HCT116 (cell line): ENCODE data around the gene DPP9. TPM values are rescaled to one million over a fixed set of nuclear protein-coding genes. Genes with fewer than 3 reads are reported as not detected.

Experiments used
- ATAC-seq: fragments of 200-7000 bp; cut with Tn5 transposase; 2 replicates; pipeline ENCODE4 v1.9.1; 2020; ENCODE audit warnings: mild to moderate bottlenecking, moderate library complexity
- BruUV-seq: library from RNA; stranded (reverse); fragments of 400-500 nt; replicated peaks from 2 replicates; lab custom pipeline; 2021; lab: Mats Ljungman, UMichigan
- CTCF ChIA-PET: fragments of 300-600 bp; sonication (Branson Sonifier 250); formaldehyde crosslinking; loops from one replicate; lab custom pipeline; 2021; ENCODE audit warnings: antibody characterized with exemption; lab: Charles Lee
- POLR2A ChIA-PET: fragments of 300-600, 350-600 bp; sonication (Branson Sonifier 250); formaldehyde crosslinking; loops from one replicate; lab custom pipeline; 2021; ENCODE audit warnings: antibody characterized with exemption; lab: Charles Lee
- RAD21 ChIA-PET, 2 experiments: fragments of 300-600 bp; sonication (Branson Sonifier 250); formaldehyde crosslinking; loops; one replicate each; lab custom pipeline; 2023; ENCODE audit warnings: low total read pairs in 2 of 2; ENCODE audit not compliant: uncharacterized antibody in 2 of 2, unreplicated experiment in 2 of 2, low non-redundant PET in 1 of 2; lab: Charles Lee
- DNase-seq: peaks from one replicate; pipeline ENCODE4 v3.0.0-alpha.2; 2010; ENCODE audit warnings: low read depth, low spot score
- H2AFZ ChIP-seq: fragments of 200-600 bp; shearing (Covaris generic), sonication (generic); 2 replicates; pipeline ENCODE4 v1.6.1; 2017; ENCODE audit warnings: low read depth, mixed run types, mixed read lengths, antibody characterized with exemption, low read length; ENCODE audit not compliant: poor library complexity, severe bottlenecking
- H3K27ac ChIP-seq: 2 replicates; pipeline ENCODE4 v1.5.1; 2012; ENCODE audit warnings: low read depth, low read length
- H3K27me3 ChIP-seq: fragments of 200-600 bp; sonication (generic); 2 replicates; pipeline ENCODE4 v1.6.1; 2016; ENCODE audit warnings: mixed run types, low read length, mixed read lengths; ENCODE audit not compliant: insufficient read depth
- H3K36me3 ChIP-seq, 2 experiments: fragments of 200-500 bp in 1 of 2; fragments of 200-600 bp in 1 of 2; sonication (Bioruptor generic) in 1 of 2; sonication (generic) in 1 of 2; 2 replicates each; pipeline versions ENCODE4 v1.5.1 to v1.6.1; 2014 to 2016; ENCODE audit warnings: low read length in 2 of 2, inconsistent platforms in 1 of 2, mixed read lengths in 1 of 2, mixed run types in 1 of 2; ENCODE audit not compliant: insufficient read depth in 2 of 2, control insufficient read depth in 1 of 2
- H3K4me1 ChIP-seq, 2 experiments: fragments of 200-600 bp in 1 of 2; sonication (generic) in 1 of 2; 2 replicates each; pipeline versions ENCODE4 v1.5.1 to v1.6.1; 2012 to 2017; ENCODE audit warnings: low read length in 2 of 2, inconsistent platforms in 1 of 2, mild to moderate bottlenecking in 1 of 2, mixed read lengths in 1 of 2, mixed run types in 1 of 2, moderate library complexity in 1 of 2; ENCODE audit not compliant: insufficient read depth in 2 of 2, control insufficient read depth in 1 of 2
- H3K4me2 ChIP-seq: fragments of 200-600 bp; sonication (generic); 2 replicates; pipeline ENCODE4 v1.6.1; 2017; ENCODE audit warnings: mixed run types, low read length, mixed read lengths
- H3K4me3 ChIP-seq, 2 experiments: fragments of 200-600 bp in 1 of 2; sonication (generic) in 1 of 2; replicated peaks in 1 of 2; 2 replicates each; pipeline ENCODE4 v1.5.1; 2011 to 2016; ENCODE audit warnings: low read length in 2 of 2, control low read depth in 1 of 2, low read depth in 1 of 2, mild to moderate bottlenecking in 1 of 2, mixed read lengths in 1 of 2, mixed run types in 1 of 2
- H3K79me2 ChIP-seq: fragments of 200-600 bp; sonication (generic); 2 replicates; pipeline ENCODE4 v1.6.1; 2017; ENCODE audit warnings: mild to moderate bottlenecking, mixed run types, low read length, moderate library complexity, mixed read lengths; ENCODE audit not compliant: insufficient read depth
- H3K9ac ChIP-seq: fragments of 200-600 bp; sonication (generic); 2 replicates; pipeline ENCODE4 v1.6.1; 2016; ENCODE audit warnings: low read length, mixed read lengths
- H3K9me2 ChIP-seq: fragments of 200-600 bp; sonication (generic), shearing (Covaris generic); 2 replicates; pipeline ENCODE4 v1.6.1; 2017; ENCODE audit warnings: mixed run types, mild to moderate bottlenecking, moderate library complexity; ENCODE audit not compliant: insufficient read depth
- H3K9me3 ChIP-seq, 2 experiments: fragments of 200-500 bp in 1 of 2; fragments of 200-600 bp in 1 of 2; sonication (Bioruptor generic) in 1 of 2; sonication (generic) in 1 of 2; 2 replicates each; pipeline ENCODE4 v1.6.1; 2014 to 2017; ENCODE audit warnings: low read length in 2 of 2, mixed read lengths in 2 of 2, inconsistent platforms in 1 of 2, low read depth in 1 of 2, mild to moderate bottlenecking in 1 of 2, mixed run types in 1 of 2, moderate library complexity in 1 of 2; ENCODE audit not compliant: control insufficient read depth in 1 of 2, insufficient read depth in 1 of 2
- H4K20me1 ChIP-seq: fragments of 200-600 bp; sonication (generic), shearing (Covaris generic); 2 replicates; pipeline ENCODE4 v1.6.1; 2017; ENCODE audit warnings: mixed run types, mild to moderate bottlenecking, moderate library complexity; ENCODE audit not compliant: insufficient read depth
- CBX3 ChIP-seq: IDR thresholded peaks from 2 replicates; pipeline ENCODE4 v1.6.1; 2012; ENCODE audit warnings: low read depth
- CTCF ChIP-seq, 3 experiments: fragments of 200-600 bp in 1 of 3; sonication (generic) in 1 of 3; IDR thresholded peaks in 2 of 3; conservative IDR thresholded peaks in 1 of 3; 2 replicates each; pipeline ENCODE4 v1.5.1; 2012 to 2017; ENCODE audit warnings: low read depth in 2 of 3, low read length in 2 of 3, antibody characterized with exemption in 1 of 3, borderline replicate concordance in 1 of 3, control low read depth in 1 of 3, mild to moderate bottlenecking in 1 of 3, mixed read lengths in 1 of 3, mixed run types in 1 of 3, moderate library complexity in 1 of 3; ENCODE audit not compliant: insufficient read depth in 1 of 3
- EZH2 ChIP-seq: fragments of 200-600 bp; sonication (generic); IDR thresholded peaks from 2 replicates; pipeline ENCODE4 v1.6.1; 2017; ENCODE audit warnings: antibody characterized with exemption, mixed run types
- EZH2phosphoT487 ChIP-seq: fragments of 200-600 bp; IDR thresholded peaks from 2 replicates; pipeline ENCODE4 v1.6.1; 2018; ENCODE audit warnings: antibody characterized with exemption, borderline replicate concordance
- POLR2A ChIP-seq: IDR thresholded peaks from 2 replicates; pipeline ENCODE4 v1.7.0; 2011; ENCODE audit warnings: borderline replicate concordance; ENCODE audit not compliant: insufficient read depth, insufficient read length; ENCODE audit errors: extremely low read depth
- RAD21 ChIP-seq: IDR thresholded peaks from 2 replicates; pipeline ENCODE4 v1.6.1; 2012; ENCODE audit warnings: low read depth, mild to moderate bottlenecking
- REST ChIP-seq: IDR thresholded peaks from 2 replicates; pipeline ENCODE4 v1.6.1; 2012; ENCODE audit warnings: low read depth
- SIN3A ChIP-seq: IDR thresholded peaks from 2 replicates; pipeline ENCODE4 v1.6.1; 2012; ENCODE audit warnings: low read depth
- SRF ChIP-seq: IDR thresholded peaks from 2 replicates; pipeline ENCODE4 v1.6.1; 2012; ENCODE audit warnings: low read depth
- intact Hi-C: fragments of 100-400 bp; cut with micrococcal nuclease; formaldehyde crosslinking; loops from 2 replicates; pipeline ENCODE4 v1.10.0; 2022
- total RNA-seq: library from RNA; stranded (reverse); gene quantifications from one replicate; pipeline ENCODE4 v1.2.1, GENCODE V29; 2021; ENCODE audit not compliant: unreplicated experiment

DPP9 gene
- total RNA-seq, 1 experiment from 2014 or later, result 67.6 TPM

- TF ChIP-seq CTCF (IDR thresholded peaks at IDR 0.05 in 2 of 3, conservative IDR thresholded peaks at IDR 0.05 in 1 of 3; ENCODE audit: borderline replicate concordance in 1 of 3, insufficient read depth in 1 of 3, low read depth in 2 of 3, low read length in 2 of 3), result no peak
- TF ChIP-seq CBX3, result no peak
- TF ChIP-seq REST, result no peak
- no peak for TF ChIP-seq SRF
- TF ChIP-seq RAD21, result no peak
Observed at GRCh38 chr19:4748589-4748988, 24.9 kb upstream of the DPP9 start (continued).

GRCh38 chr19:4748185-4748584 is 24.5 kb upstream of the DPP9 start:
- Histone ChIP-seq H3K4me2 (no peak overlapping the region), H3K4me1 (peaks cover 0 to 8% of the 10 kb centered on the region in 2 experiments; a peak in 2 of 4 replicates), H3K9me2 (no peaks in the 10 kb centered on the region), H3K4me3 (no peak overlapping the region), H3K9ac (no peak overlapping the region), H3K27me3 (no peaks in the 10 kb centered on the region), H3K36me3 (no peaks in the 10 kb centered on the region), H2AFZ (no peak overlapping the region), H3K79me2 (no peaks in the 10 kb centered on the region), H3K9me3 (no peaks in the 10 kb centered on the region), H4K20me1 (no peaks in the 10 kb centered on the region), H3K27ac (no peak overlapping the region)
- ATAC-seq (no peak), DNase-seq (no peak)
- no peak for TF ChIP-seq POLR2A
- no peak for TF ChIP-seq EZH2phosphoT487
- TF ChIP-seq SIN3A, result no peak
- TF ChIP-seq EZH2, result no peak
- intact Hi-C loops, result no loop called here
- ChIA-PET POLR2A (no interaction called here), RAD21 (no interaction called here), CTCF (no interaction called here)
- BruUV-seq, result no TSS peak
